PFSK-1 (cell line): Measurements from ENCODE around the gene DDX39A.

Experiments used
- FOXP2 ChIP-seq: optimal IDR thresholded peaks from 2 replicates; pipeline ENCODE3; 2011; ENCODE audit warnings: borderline replicate concordance, control low read depth, inconsistent platforms; ENCODE audit not compliant: insufficient read depth; ENCODE audit errors: extremely low read length, extremely low read depth
- POLR2AphosphoS5 ChIP-seq: IDR thresholded peaks from 2 replicates; pipeline ENCODE4 v1.6.1; 2012; ENCODE audit warnings: low read depth, mild to moderate bottlenecking, control low read depth, low read length, moderate library complexity
- REST ChIP-seq, 2 experiments: IDR thresholded peaks; 2 replicates each; pipeline versions ENCODE4 v1.6.1 to v1.8.0; 2011 to 2012; ENCODE audit warnings: low read depth in 2 of 2, low read length in 2 of 2, control low read depth in 1 of 2, inconsistent platforms in 1 of 2, mild to moderate bottlenecking in 1 of 2, moderate library complexity in 1 of 2; ENCODE audit not compliant: insufficient read depth in 1 of 2
- SIN3A ChIP-seq: IDR thresholded peaks from 2 replicates; pipeline ENCODE4 v1.6.1; 2012; ENCODE audit warnings: mild to moderate bottlenecking, low read length, moderate library complexity, borderline replicate concordance; ENCODE audit not compliant: insufficient read depth

GRCh38 chr19:14379294-14380065 lies 39.7 kb downstream of the DDX39A start:
- no peak for TF ChIP-seq SIN3A
- no peak for TF ChIP-seq POLR2AphosphoS5
- TF ChIP-seq FOXP2 = no peak
- TF ChIP-seq REST (IDR thresholded peaks at IDR 0.05; ENCODE audit: insufficient read depth in 1 of 2, low read depth in 2 of 2, low read length in 2 of 2) = no peak
